HepG2 (cell line): ENCODE data around the gene TEF. TPM values are rescaled to one million over a fixed set of nuclear protein-coding genes. Genes with fewer than 3 reads are reported as not detected.

ENCODE experiments used
- AFF4 ChIP-seq: sonication (generic); formaldehyde crosslinking; IDR thresholded peaks from 2 replicates; pipeline ENCODE4 v1.4.0; 2020; ENCODE audit warnings: missing genetic modification reagents
- CBFB ChIP-seq: sonication (generic); formaldehyde crosslinking; IDR thresholded peaks from 2 replicates; pipeline ENCODE4 v1.4.0; 2020; ENCODE audit warnings: missing genetic modification reagents
- CEBPB ChIP-seq: IDR thresholded peaks from 2 replicates; pipeline ENCODE4 v1.6.1; 2011; ENCODE audit warnings: low read depth, low read length, improper control_type of control experiment, borderline replicate concordance
- CHD4 ChIP-seq: fragments of 200-600 bp; sonication (generic); IDR thresholded peaks from 2 replicates; pipeline ENCODE4 v1.7.0; 2017; ENCODE audit warnings: mild to moderate bottlenecking, low read length, borderline replicate concordance
- ERF ChIP-seq: IDR thresholded peaks from 2 replicates; pipeline ENCODE4 v1.6.1; 2018; ENCODE audit warnings: missing biosample characterization, missing genetic modification reagents
- IKZF5 ChIP-seq: IDR thresholded peaks from 2 replicates; pipeline ENCODE4 v1.6.1; 2018; ENCODE audit warnings: missing genetic modification reagents, mild to moderate bottlenecking, missing compliant biosample characterization
- MTF2 ChIP-seq: sonication (generic); formaldehyde crosslinking; IDR thresholded peaks from 2 replicates; pipeline ENCODE4 v1.5.0; 2020; ENCODE audit warnings: missing genetic modification reagents, borderline replicate concordance
- RCOR2 ChIP-seq: IDR thresholded peaks from 2 replicates; pipeline ENCODE4 v1.6.1; 2016; ENCODE audit warnings: missing biosample characterization, missing genetic modification reagents
- SMARCE1 ChIP-seq: fragments of 450-650 bp; IDR thresholded peaks from 2 replicates; pipeline ENCODE4 v1.6.1; 2017; ENCODE audit warnings: borderline replicate concordance
- TERF1 ChIP-seq: sonication (generic); formaldehyde crosslinking; IDR thresholded peaks from 2 replicates; pipeline ENCODE4 v1.8.0; 2022; ENCODE audit warnings: mild to moderate bottlenecking, missing genetic modification reagents, moderate library complexity
- ZNF24 ChIP-seq: fragments of 450-650 bp; IDR thresholded peaks from 2 replicates; pipeline ENCODE4 v1.6.1; 2017; ENCODE audit warnings: antibody characterized with exemption, mild to moderate bottlenecking
- ZNF256 ChIP-seq: sonication (generic); formaldehyde crosslinking; conservative IDR thresholded peaks from 2 replicates; pipeline ENCODE4 v1.4.0; 2020; ENCODE audit warnings: missing genetic modification reagents
- ZNF318 ChIP-seq: sonication (generic); formaldehyde crosslinking; IDR thresholded peaks from 2 replicates; pipeline ENCODE4 v1.4.0; 2020; ENCODE audit warnings: mild to moderate bottlenecking, missing genetic modification reagents
- ZNF329 ChIP-seq: sonication (generic); formaldehyde crosslinking; IDR thresholded peaks from 2 replicates; pipeline ENCODE4 v1.9.0; 2021; ENCODE audit warnings: low read depth, mild to moderate bottlenecking, missing genetic modification reagents
- ZNF335 ChIP-seq: sonication (generic); formaldehyde crosslinking; IDR thresholded peaks from 2 replicates; pipeline ENCODE4 v1.4.0; 2020; ENCODE audit warnings: missing genetic modification reagents
- ZNF644 ChIP-seq: IDR thresholded peaks from 2 replicates; pipeline ENCODE4 v1.6.1; 2016; ENCODE audit warnings: low read depth
- ZNF713 ChIP-seq: sonication (generic); formaldehyde crosslinking; IDR thresholded peaks from 2 replicates; pipeline ENCODE4 v1.4.0; 2020; ENCODE audit warnings: mild to moderate bottlenecking, missing genetic modification reagents
- polyA plus RNA-seq, 8 experiments: library from polyadenylated mRNA; depleted of rRNA in 3 of 8; stranded (reverse) in 7 of 8; unstranded in 1 of 8; fragments of >200 nt; fragmentation: Illumina TruSeq in 4 of 8; extraction: Trizol in 4 of 8; gene quantifications; 2 replicates each; pipeline versions ENCODE4 v1.2.1 to v1.2.3, GENCODE V29; 2011 to 2016; ENCODE audit warnings: low read depth in 4 of 8, missing spikeins in 1 of 8, mixed read lengths in 1 of 8; ENCODE audit not compliant: insufficient read depth in 1 of 8
- total RNA-seq, 5 experiments: library from RNA; depleted of rRNA; stranded (reverse); fragments of >200 nt; fragmentation: Illumina TruSeq; extraction: Trizol; gene quantifications; 2 replicates each; pipeline ENCODE4 v1.2.3, GENCODE V29; 2016; ENCODE audit warnings: low read depth in 1 of 5

The TEF gene
- total and polyA plus RNA-seq, 2 of the 13 experiments (the other 11 are each of a cell fraction or from before 2014, with no cell fraction given), result 7.6 to 11.2 TPM

- TF ChIP-seq ZNF335 (CRISPR knock-in tag), result no peak
- no peak for TF ChIP-seq ZNF318
- no peak for TF ChIP-seq RCOR2 (CRISPR knock-in tag)
- no peak for TF ChIP-seq ZNF256 (CRISPR knock-in tag)
- no peak for TF ChIP-seq MTF2
- TF ChIP-seq ERF (CRISPR knock-in tag), result 0 out of 2 replicates have a peak, but pooled peaks have one; percentile 30
- peak; percentile 79; the same call in 1 of the 2 replicates for TF ChIP-seq CEBPB
- TF ChIP-seq AFF4, result 0 out of 2 replicates have a peak, but pooled peaks have one; percentile 48
- TF ChIP-seq SMARCE1, result no peak
- 0 out of 2 replicates have a peak, but pooled peaks have one; percentile 23 for TF ChIP-seq IKZF5 (CRISPR knock-in tag)
- no peak for TF ChIP-seq ZNF713 (CRISPR knock-in tag)
- TF ChIP-seq ZNF24, result no peak
- no peak for TF ChIP-seq ZNF329 (CRISPR knock-in tag)
- TF ChIP-seq CHD4, result no peak
- TF ChIP-seq ZNF644, result no peak
- TF ChIP-seq CBFB (CRISPR knock-in tag), result no peak
- TF ChIP-seq TERF1, result no peak
Observed at GRCh38 chr22:41380993-41381328, 781 bp upstream of the TEF start (continued).
